BLaER1 treated with 17β-estradiol and CSF1 and Interleukin-3, amounts not matched to agents 10 nM and 100 nM (cell line): ENCODE measurements around the gene ZNF638.

Experiments
- H3K27ac ChIP-seq, 11 experiments: shearing (Covaris generic); formaldehyde crosslinking; 2 replicates each; pipeline ENCODE4 v1.8.1; 2022
- H3K27me3 ChIP-seq, 11 experiments: shearing (Covaris generic); formaldehyde crosslinking; 2 replicates each; pipeline ENCODE4 v1.8.1; 2022
- H3K36me3 ChIP-seq, 11 experiments: shearing (Covaris generic); formaldehyde crosslinking; 2 replicates each; pipeline ENCODE4 v1.8.1; 2022
- H3K4me1 ChIP-seq, 10 experiments: shearing (Covaris generic); formaldehyde crosslinking; 2 replicates each; pipeline ENCODE4 v1.8.1; 2022
- H3K4me2 ChIP-seq, 11 experiments: shearing (Covaris generic); formaldehyde crosslinking; 2 replicates each; pipeline ENCODE4 v1.8.1; 2022
- H3K4me3 ChIP-seq, 10 experiments: shearing (Covaris generic); formaldehyde crosslinking; 2 replicates each; pipeline ENCODE4 v1.8.1; 2022
- H3K9ac ChIP-seq, 11 experiments: shearing (Covaris generic); formaldehyde crosslinking; 2 replicates each; pipeline ENCODE4 v1.8.1; 2022
- H3K9me3 ChIP-seq, 11 experiments: shearing (Covaris generic); formaldehyde crosslinking; replicated peaks in 1 of 11; 2 replicates each; pipeline ENCODE4 v1.8.1; 2022
- H4K20me1 ChIP-seq, 11 experiments: shearing (Covaris generic); formaldehyde crosslinking; 2 replicates each; pipeline ENCODE4 v1.8.1; 2022
- Cebpa-rat ChIP-seq, 11 experiments: shearing (Covaris generic); IDR thresholded peaks; 2 replicates each; pipeline ENCODE4 v1.8.1; 2022

ZNF638 gene

GRCh38 chr2:71331581-71332434 is at the start of gene ZNF638:
Gene ZNF638, plus strand, starts transcription at chr2:71331782. Its CDS starts 17,173 bp downstream, at chr2:71348955.
- TF ChIP-seq Cebpa-rat (IDR thresholded peaks at IDR 0.05) = peak in 1 of 11 experiments; percentile 36; a peak in 1 of 22 replicates
- H3K9ac ChIP-seq = peak within 1 kb of the TSS; percentile 94 to 98 (median 96)
- peaks cover 26 to 50% (median 47%) of the 10 kb centered on the region in 11 experiments; a peak in 20 of 22 replicates for H4K20me1 ChIP-seq
- no peaks in the 10 kb centered on the region for H3K27me3 ChIP-seq
- peaks cover 16 to 40% (median 28%) of the 10 kb centered on the region in 10 experiments for H3K4me1 ChIP-seq
- peak within 1 kb of the TSS; percentile 70 to 93 (median 86) for H3K4me2 ChIP-seq
- H3K4me3 ChIP-seq = peak within 1 kb of the TSS; percentile 84 to 99 (median 94)
- peak within 1 kb of the TSS; percentile 89 to 98 (median 95) for H3K27ac ChIP-seq
- H3K36me3 ChIP-seq = peaks cover 11 to 34% (median 24%) of the 10 kb centered on the region in 11 experiments; a peak in 19 of 22 replicates
- H3K9me3 ChIP-seq = peaks cover 0 to 6% (median 0%) of the 10 kb centered on the region in 11 experiments; a peak in 5 of 22 replicates

- Histone ChIP-seq H3K4me2 (no peak overlapping the region), H3K36me3 (no peaks in the 10 kb centered on the region)
- no peak for TF ChIP-seq Cebpa-rat (IDR thresholded peaks at IDR 0.05)
These were observed 49.6 kb upstream of the ZNF638 start for GRCh38 chr2:71281950-71282349.

GRCh38 chr2:71282493-71282892 is 49.1 kb upstream of the ZNF638 start:
- Histone ChIP-seq H3K4me1 (no peaks in the 10 kb centered on the region), H4K20me1 (no peaks in the 10 kb centered on the region), H3K9ac (no peak overlapping the region), H3K27me3 (no peaks in the 10 kb centered on the region), H3K9me3 (no peaks in the 10 kb centered on the region), H3K36me3 (no peaks in the 10 kb centered on the region), H3K4me3 (no peak overlapping the region), H3K27ac (no peak overlapping the region), H3K4me2 (no peak overlapping the region)
- TF ChIP-seq Cebpa-rat (IDR thresholded peaks at IDR 0.05) = no peak

More at GRCh38 chr2:71281950-71282349, 49.6 kb upstream of the ZNF638 start:
- Histone ChIP-seq H3K9me3 (peaks cover 0 to 3% (median under 1%) of the 10 kb centered on the region in 11 experiments; a peak in 13 of 22 replicates), H3K4me3 (no peak overlapping the region), H3K9ac (no peak overlapping the region), H4K20me1 (no peaks in the 10 kb centered on the region), H3K27me3 (no peaks in the 10 kb centered on the region), H3K4me1 (no peaks in the 10 kb centered on the region), H3K27ac (no peak overlapping the region)

- Histone ChIP-seq H3K36me3 (no peaks in the 10 kb centered on the region), H3K9me3 (no peaks in the 10 kb centered on the region), H3K4me1 (no peaks in the 10 kb centered on the region), H4K20me1 (no peaks in the 10 kb centered on the region), H3K27me3 (no peaks in the 10 kb centered on the region), H3K4me3 (no peak overlapping the region), H3K27ac (no peak overlapping the region), H3K9ac (no peak overlapping the region), H3K4me2 (no peak overlapping the region)
- TF ChIP-seq Cebpa-rat (IDR thresholded peaks at IDR 0.05) = no peak
These were observed 48.5 kb upstream of the ZNF638 start for GRCh38 chr2:71283131-71283530.

- Histone ChIP-seq H3K27ac (no peak overlapping the region), H3K4me2 (no peak overlapping the region), H3K9me3 (no peaks in the 10 kb centered on the region), H3K36me3 (no peaks in the 10 kb centered on the region), H3K4me3 (no peak overlapping the region), H3K27me3 (no peaks in the 10 kb centered on the region), H4K20me1 (no peaks in the 10 kb centered on the region), H3K9ac (no peak overlapping the region), H3K4me1 (no peaks in the 10 kb centered on the region)
- TF ChIP-seq Cebpa-rat (IDR thresholded peaks at IDR 0.05) = no peak
These were observed 45.9 kb upstream of the ZNF638 start for GRCh38 chr2:71285706-71286105.

GRCh38 chr2:71291398-71291797 is 40.2 kb upstream of the ZNF638 start:
- no peak overlapping the region for H3K4me3 ChIP-seq
- no peaks in the 10 kb centered on the region for H3K27me3 ChIP-seq
- H3K27ac ChIP-seq = no peak overlapping the region
- H3K4me2 ChIP-seq = no peak overlapping the region
- H3K9ac ChIP-seq = no peak overlapping the region
- H3K9me3 ChIP-seq = no peaks in the 10 kb centered on the region
- H3K4me1 ChIP-seq = no peaks in the 10 kb centered on the region
- no peaks in the 10 kb centered on the region for H3K36me3 ChIP-seq
- TF ChIP-seq Cebpa-rat (IDR thresholded peaks at IDR 0.05) = no peak
- no peaks in the 10 kb centered on the region for H4K20me1 ChIP-seq

GRCh38 chr2:71292159-71292558 is 39.4 kb upstream of the ZNF638 start:
- Histone ChIP-seq H3K4me3 (no peak overlapping the region), H3K27ac (no peak overlapping the region), H3K9me3 (no peaks in the 10 kb centered on the region), H3K4me1 (no peaks in the 10 kb centered on the region), H3K4me2 (no peak overlapping the region), H3K27me3 (no peaks in the 10 kb centered on the region), H4K20me1 (no peaks in the 10 kb centered on the region), H3K9ac (no peak overlapping the region), H3K36me3 (no peaks in the 10 kb centered on the region)
- TF ChIP-seq Cebpa-rat (IDR thresholded peaks at IDR 0.05) = no peak

GRCh38 chr2:71298914-71299313 is 32.7 kb upstream of the ZNF638 start:
- Histone ChIP-seq H3K9me3 (no peaks in the 10 kb centered on the region), H3K36me3 (no peaks in the 10 kb centered on the region), H3K4me3 (no peak overlapping the region), H4K20me1 (no peaks in the 10 kb centered on the region), H3K9ac (no peak overlapping the region), H3K4me1 (no peaks in the 10 kb centered on the region), H3K27me3 (no peaks in the 10 kb centered on the region), H3K27ac (no peak overlapping the region), H3K4me2 (no peak overlapping the region)
- no peak for TF ChIP-seq Cebpa-rat (IDR thresholded peaks at IDR 0.05)

GRCh38 chr2:71299507-71299906 is 32.1 kb upstream of the ZNF638 start:
- Histone ChIP-seq H3K36me3 (no peaks in the 10 kb centered on the region), H3K27me3 (no peaks in the 10 kb centered on the region), H3K9me3 (no peaks in the 10 kb centered on the region), H3K27ac (no peak overlapping the region), H3K4me3 (no peak overlapping the region), H3K4me2 (no peak overlapping the region), H4K20me1 (no peaks in the 10 kb centered on the region), H3K4me1 (no peaks in the 10 kb centered on the region), H3K9ac (no peak overlapping the region)
- no peak for TF ChIP-seq Cebpa-rat (IDR thresholded peaks at IDR 0.05)

- Histone ChIP-seq H3K27me3 (no peaks in the 10 kb centered on the region), H3K9ac (no peak overlapping the region), H3K4me2 (no peak overlapping the region), H4K20me1 (no peaks in the 10 kb centered on the region), H3K36me3 (no peaks in the 10 kb centered on the region), H3K4me1 (no peaks in the 10 kb centered on the region), H3K27ac (no peak overlapping the region), H3K4me3 (no peak overlapping the region), H3K9me3 (no peaks in the 10 kb centered on the region)
- no peak for TF ChIP-seq Cebpa-rat (IDR thresholded peaks at IDR 0.05)
These were observed 27.7 kb upstream of the ZNF638 start for GRCh38 chr2:71303849-71304248.
